Measurements from ENCODE around the gene ENDOU.

ENDOU gene, protein sequence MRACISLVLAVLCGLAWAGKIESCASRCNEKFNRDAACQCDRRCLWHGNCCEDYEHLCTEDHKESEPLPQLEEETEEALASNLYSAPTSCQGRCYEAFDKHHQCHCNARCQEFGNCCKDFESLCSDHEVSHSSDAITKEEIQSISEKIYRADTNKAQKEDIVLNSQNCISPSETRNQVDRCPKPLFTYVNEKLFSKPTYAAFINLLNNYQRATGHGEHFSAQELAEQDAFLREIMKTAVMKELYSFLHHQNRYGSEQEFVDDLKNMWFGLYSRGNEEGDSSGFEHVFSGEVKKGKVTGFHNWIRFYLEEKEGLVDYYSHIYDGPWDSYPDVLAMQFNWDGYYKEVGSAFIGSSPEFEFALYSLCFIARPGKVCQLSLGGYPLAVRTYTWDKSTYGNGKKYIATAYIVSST

DNA sequence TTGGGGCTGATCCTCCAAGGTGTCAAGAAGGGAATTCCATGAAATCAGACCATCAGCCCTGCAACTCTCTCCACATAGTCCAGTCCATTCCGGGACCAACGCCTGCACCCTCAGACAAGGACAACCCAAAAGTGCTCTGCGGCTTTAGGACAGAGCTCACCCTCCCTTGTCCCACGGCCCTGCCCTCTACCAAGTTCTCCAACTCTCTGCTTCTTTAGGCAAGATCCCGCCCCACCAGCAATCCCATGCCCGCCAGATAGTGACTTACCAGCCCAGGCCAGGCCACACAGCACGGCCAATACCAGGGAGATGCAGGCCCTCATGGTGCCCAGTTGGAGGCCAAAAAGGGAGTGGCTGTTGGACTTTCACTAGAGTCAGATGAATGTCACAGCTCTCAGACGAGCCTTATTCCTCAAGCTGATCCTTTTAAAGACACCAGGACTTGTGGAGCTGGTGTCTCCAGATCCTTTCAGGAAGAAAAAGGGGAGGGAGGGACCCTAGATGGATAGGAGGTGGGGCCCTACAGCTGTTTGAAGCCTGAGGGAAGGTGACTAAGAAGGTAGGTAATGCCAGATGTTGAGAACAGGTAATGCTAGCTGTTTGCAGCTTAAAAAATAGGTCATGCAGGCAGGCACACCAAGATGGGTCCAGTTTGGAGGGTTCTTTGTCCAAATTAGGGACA lies at the start of gene ENDOU:
Gene ENDOU, minus strand, starts transcription at position 400 of the 682 bp plus-strand sequence. Its CDS starts 77 bp downstream, at position 323.
- in situ Hi-C loops (cut with MboI; ENCODE audit: low sequenced_read_pairs, unreplicated experiment) = no loop called here
- no peak for DNase-seq (ENCODE audit: low spot score)
- TF ChIP-seq, protein P1, sequence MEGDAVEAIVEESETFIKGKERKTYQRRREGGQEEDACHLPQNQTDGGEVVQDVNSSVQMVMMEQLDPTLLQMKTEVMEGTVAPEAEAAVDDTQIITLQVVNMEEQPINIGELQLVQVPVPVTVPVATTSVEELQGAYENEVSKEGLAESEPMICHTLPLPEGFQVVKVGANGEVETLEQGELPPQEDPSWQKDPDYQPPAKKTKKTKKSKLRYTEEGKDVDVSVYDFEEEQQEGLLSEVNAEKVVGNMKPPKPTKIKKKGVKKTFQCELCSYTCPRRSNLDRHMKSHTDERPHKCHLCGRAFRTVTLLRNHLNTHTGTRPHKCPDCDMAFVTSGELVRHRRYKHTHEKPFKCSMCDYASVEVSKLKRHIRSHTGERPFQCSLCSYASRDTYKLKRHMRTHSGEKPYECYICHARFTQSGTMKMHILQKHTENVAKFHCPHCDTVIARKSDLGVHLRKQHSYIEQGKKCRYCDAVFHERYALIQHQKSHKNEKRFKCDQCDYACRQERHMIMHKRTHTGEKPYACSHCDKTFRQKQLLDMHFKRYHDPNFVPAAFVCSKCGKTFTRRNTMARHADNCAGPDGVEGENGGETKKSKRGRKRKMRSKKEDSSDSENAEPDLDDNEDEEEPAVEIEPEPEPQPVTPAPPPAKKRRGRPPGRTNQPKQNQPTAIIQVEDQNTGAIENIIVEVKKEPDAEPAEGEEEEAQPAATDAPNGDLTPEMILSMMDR (IDR thresholded peaks at IDR 0.05; ENCODE audit: borderline replicate concordance, control extremely low read depth, extremely low read depth, insufficient read depth, missing control alignments) = no peak

DNA sequence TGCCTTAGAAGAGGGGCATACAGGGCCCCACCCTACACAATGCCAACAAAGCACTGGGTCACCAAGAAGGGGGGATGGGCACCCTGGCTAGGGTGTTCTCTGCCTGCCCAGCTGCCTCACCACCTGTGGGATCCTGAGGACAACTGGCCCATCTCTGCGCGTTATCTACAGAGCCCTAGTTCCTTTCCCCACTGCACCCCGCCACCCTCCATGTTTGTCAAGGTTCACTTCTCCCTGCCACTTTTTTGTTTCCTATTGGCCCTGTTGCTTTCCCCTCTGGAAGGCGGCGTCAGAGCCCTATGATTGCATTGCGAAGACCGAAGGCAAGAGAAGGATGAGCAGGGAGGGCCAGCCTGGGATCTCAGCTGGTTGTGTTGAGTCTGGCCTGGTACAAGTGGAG lies 49.4 kb upstream of the ENDOU start:
- in situ Hi-C loops (cut with MboI; ENCODE audit: low sequenced_read_pairs, unreplicated experiment) = loop anchor here (10.0 kb wide), 1 partner anchor 60 kb away; no protein-coding TSS in a partner anchor
- DNase-seq (ENCODE audit: low spot score) = no peak
- TF ChIP-seq, protein P1 (IDR thresholded peaks at IDR 0.05; ENCODE audit: borderline replicate concordance, control extremely low read depth, extremely low read depth, insufficient read depth, missing control alignments) = no peak

DNA sequence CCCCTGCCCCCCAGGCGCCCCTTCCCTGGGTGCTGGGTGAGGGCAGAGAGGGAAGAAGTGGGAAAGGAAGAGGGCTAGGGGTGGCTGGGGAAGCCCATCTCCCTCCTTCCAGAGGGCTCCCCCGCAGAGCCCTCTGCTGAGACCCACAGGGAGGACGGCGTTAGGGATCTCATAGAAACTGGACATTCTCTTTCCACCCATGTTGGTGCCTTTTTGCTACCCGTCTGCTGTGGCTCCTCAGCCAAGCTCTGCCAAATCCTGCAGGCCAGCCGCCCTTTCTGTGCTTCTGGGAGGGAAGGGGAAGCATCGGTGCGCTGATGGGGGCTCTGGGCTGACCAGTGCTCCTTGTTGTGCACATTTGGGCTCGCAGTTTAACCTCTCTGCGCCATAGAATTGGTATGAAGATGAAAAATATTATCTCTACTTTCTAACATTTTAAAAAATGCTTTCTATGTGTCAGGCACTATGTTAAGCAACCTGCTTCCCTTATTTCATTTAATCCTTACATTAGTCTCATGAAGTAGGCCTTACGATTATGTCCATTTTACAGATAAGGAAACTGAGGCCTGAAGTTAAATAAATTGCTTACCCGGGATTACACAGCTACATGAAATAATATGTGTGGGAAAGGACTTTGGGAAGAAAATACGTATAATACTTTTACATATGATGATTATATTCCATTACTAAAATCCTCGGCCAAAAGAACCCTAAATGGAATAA lies 48.7 kb upstream of the ENDOU start:
- no peak for DNase-seq (ENCODE audit: low spot score)
- in situ Hi-C loops (cut with MboI; ENCODE audit: low sequenced_read_pairs, unreplicated experiment) = loop anchor here (10.0 kb wide), 1 partner anchor 59 kb away; no protein-coding TSS in a partner anchor
- TF ChIP-seq, protein P1 (IDR thresholded peaks at IDR 0.05; ENCODE audit: borderline replicate concordance, control extremely low read depth, extremely low read depth, insufficient read depth, missing control alignments) = no peak

DNA sequence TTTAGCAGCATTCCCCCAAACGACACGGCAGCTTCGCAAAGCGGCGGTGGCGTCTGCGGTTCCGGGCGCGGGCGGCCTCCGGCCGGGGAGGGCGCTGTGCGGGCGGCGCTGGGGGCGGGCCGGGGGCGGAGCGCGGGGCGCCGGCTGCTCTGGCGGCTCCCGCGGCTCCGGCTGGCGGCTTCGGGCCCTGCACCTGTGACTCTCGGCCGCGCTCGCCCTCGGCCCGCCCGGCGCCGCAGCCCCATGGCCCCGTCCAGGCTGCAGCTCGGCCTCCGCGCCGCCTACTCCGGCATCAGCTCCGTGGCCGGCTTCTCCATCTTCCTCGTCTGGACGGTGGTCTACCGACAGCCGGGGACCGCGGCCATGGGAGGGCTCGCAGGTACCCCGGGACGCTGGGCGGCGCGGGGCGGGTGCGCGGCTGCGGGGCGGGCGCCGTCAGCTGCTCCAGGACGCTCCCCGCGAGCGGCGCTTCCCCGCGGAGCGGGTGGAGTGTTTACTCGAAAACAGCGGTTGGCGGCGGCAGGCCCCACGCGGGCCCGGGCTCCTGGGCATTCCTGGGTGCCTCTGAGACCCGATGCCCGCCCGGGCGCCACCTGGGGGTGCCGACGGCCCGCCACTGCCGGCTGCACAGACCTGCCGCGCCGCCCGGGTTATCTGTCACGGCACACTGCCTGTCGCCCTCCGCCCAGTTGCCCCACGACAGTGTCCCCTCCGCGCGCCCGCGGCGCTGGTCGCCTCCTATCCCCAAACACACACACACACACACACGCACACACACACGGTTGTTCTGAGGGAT lies 48.0 kb upstream of the ENDOU start, which contains the start of gene SLC48A1:
Gene SLC48A1, plus strand, starts transcription at position 177 of the 796 bp plus-strand sequence. Its CDS starts 67 bp downstream, at position 244.
- TF ChIP-seq, protein P1 (IDR thresholded peaks at IDR 0.05; ENCODE audit: borderline replicate concordance, control extremely low read depth, extremely low read depth, insufficient read depth, missing control alignments) = peak; percentile 46
- in situ Hi-C loops (cut with MboI; ENCODE audit: low sequenced_read_pairs, unreplicated experiment) = loop anchor here (10.0 kb wide), 1 partner anchor 58 kb away; no protein-coding TSS in a partner anchor
- DNase-seq (ENCODE audit: low spot score) = peak; percentile 92

DNA sequence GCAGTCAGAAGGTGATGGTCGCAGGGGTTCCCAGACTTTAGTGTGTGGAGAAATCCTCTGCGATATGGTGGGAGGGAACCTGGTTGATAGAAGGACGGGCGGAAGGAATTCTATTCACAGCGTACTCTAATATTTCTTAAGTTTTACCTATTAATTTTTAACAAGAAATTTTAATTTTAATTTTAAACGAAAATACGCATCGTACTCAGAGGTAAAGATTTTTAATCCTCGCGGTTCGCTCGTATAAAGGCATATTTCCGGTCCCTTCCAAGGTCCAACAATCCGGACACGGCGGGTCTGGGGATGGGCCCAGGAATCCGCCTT lies 47.4 kb upstream of the ENDOU start:
- TF ChIP-seq, protein P1 (IDR thresholded peaks at IDR 0.05; ENCODE audit: borderline replicate concordance, control extremely low read depth, extremely low read depth, insufficient read depth, missing control alignments) = no peak
- no peak for DNase-seq (ENCODE audit: low spot score)
- in situ Hi-C loops (cut with MboI; ENCODE audit: low sequenced_read_pairs, unreplicated experiment) = loop anchor here (10.0 kb wide), 1 partner anchor 58 kb away; no protein-coding TSS in a partner anchor

All from GM13976 (cell line).